Measurements from ENCODE around the gene RAB3D. TPM values are rescaled to one million over a fixed set of nuclear protein-coding genes. Genes with fewer than 3 reads are reported as not detected.
"Not testable (repeated sequence)": the region's sequence is repeated elsewhere in the genome, so short reads cannot be mapped to it uniquely, and the experiment has no call there.

RAB3D gene
- total and polyA plus RNA-seq, 2 experiments from 2014 or later = 3.7 to 5.1 TPM

DNA sequence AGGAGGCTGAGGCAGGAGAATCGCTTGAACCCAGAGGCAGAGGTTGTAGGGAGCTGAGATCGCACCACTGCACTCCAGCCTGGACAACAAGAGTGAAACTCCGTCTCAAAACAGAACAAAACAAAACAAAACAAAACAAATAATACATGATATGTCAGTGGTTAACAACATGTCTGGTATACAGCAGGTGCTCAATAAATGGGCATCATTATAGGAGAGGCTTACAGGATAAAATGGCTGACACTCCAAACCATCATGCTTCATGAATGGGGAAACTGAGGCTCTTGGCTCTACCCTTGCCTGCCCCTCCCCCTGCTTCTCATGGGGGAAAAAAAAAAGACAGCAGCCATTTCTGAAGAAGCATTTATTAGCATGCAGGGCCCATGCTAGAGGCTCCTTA lies 3.0 kb upstream of the RAB3D start:
- H3K4me2 ChIP-seq (ENCODE audit: unreplicated experiment) = no peak overlapping the region
- H3K9me3 ChIP-seq (ENCODE audit: low read depth) = no peaks in the 10 kb centered on the region
- H3K27ac ChIP-seq = no peak overlapping the region
- no peak for TF ChIP-seq EZH2phosphoT487 (IDR thresholded peaks at IDR 0.05; ENCODE audit: insufficient read depth, low read depth)
- TF ChIP-seq EZH2 (IDR thresholded peaks at IDR 0.05; ENCODE audit: insufficient read depth, poor library complexity, severe bottlenecking) = no peak
- no peaks in the 10 kb centered on the region for H3K36me3 ChIP-seq (ENCODE audit: low read depth)
- H3K27me3 ChIP-seq (replicated peaks; ENCODE audit: insufficient read depth) = no peaks in the 10 kb centered on the region
- no peaks in the 10 kb centered on the region for H4K20me1 ChIP-seq (ENCODE audit: insufficient read depth)
- 87 to 88% methylated on average over 3 of the region's 3 CpGs for WGBS, 2 experiments (ENCODE audit: low coverage in 1 of 2, low lambda C conversion rate in 2 of 2, missing lambda C conversion rate in 2 of 2)
- in situ Hi-C loops (cut with MboI) = no loop called here
- peaks cover 21% of the 10 kb centered on the region for H3K4me1 ChIP-seq (ENCODE audit: insufficient read depth)
- no peaks in the 10 kb centered on the region for H3K79me2 ChIP-seq (ENCODE audit: insufficient read depth)
- no peak overlapping the region for H2AFZ ChIP-seq
- no peak for DNase-seq
- H3F3A ChIP-seq (ENCODE audit: insufficient read depth) = peaks cover 21% of the 10 kb centered on the region
- no peaks in the 10 kb centered on the region for H3K9me2 ChIP-seq (ENCODE audit: insufficient read depth)
- H3K4me3 ChIP-seq = no peak overlapping the region
- no peak overlapping the region for H3K9ac ChIP-seq

DNA sequence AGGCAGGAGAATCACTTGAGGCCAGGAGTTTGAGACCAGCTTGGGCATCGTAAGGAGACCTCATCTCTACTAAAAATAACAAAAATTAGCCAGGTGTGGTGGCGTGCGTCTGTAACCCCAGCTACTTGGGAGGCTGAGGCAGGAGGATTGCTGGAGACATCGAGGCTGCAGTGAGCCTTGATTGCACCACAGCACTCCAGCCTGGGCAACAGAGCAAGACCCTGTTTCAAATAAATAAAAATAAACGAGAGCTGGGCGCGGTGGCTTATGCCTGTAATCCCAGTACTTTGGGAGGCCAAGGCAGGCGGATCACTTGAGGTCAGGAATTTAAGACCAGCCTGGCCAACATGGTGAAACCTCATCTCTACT lies 626 bp upstream of the RAB3D start:
- Histone ChIP-seq H3F3A (ENCODE audit: insufficient read depth) (peaks cover 15% of the 10 kb centered on the region), H3K9ac (peak overlapping the region; percentile 68; the same call in 1 of the 2 replicates), H3K4me2 (ENCODE audit: unreplicated experiment) (peak overlapping the region; percentile 87), H2AFZ (peak overlapping the region; percentile 90), H3K4me1 (ENCODE audit: insufficient read depth) (peaks cover 16% of the 10 kb centered on the region), H3K4me3 (peak overlapping the region; percentile 78)
- H3K27ac ChIP-seq; H3K79me2 ChIP-seq (ENCODE audit: insufficient read depth); H3K27me3 ChIP-seq (replicated peaks; ENCODE audit: insufficient read depth); H4K20me1 ChIP-seq (ENCODE audit: insufficient read depth); H3K9me2 ChIP-seq (ENCODE audit: insufficient read depth); in situ Hi-C loops (cut with MboI); H3K36me3 ChIP-seq (ENCODE audit: low read depth); H3K9me3 ChIP-seq (ENCODE audit: low read depth); DNase-seq: not testable (repeated sequence)
- WGBS, 2 experiments (ENCODE audit: low coverage in 1 of 2, low lambda C conversion rate in 2 of 2, missing lambda C conversion rate in 2 of 2) = 64 to 67% methylated on average over 8 of the region's 8 CpGs

GRCh38 chr19:11338569-11339253 lies 746 bp downstream of the RAB3D start:
- Histone ChIP-seq H3K27ac (no peak overlapping the region), H3F3A (ENCODE audit: insufficient read depth) (peaks cover 4% of the 10 kb centered on the region; the same call in 1 of the 2 replicates), H3K79me2 (ENCODE audit: insufficient read depth) (no peaks in the 10 kb centered on the region), H3K9me3 (ENCODE audit: low read depth) (no peaks in the 10 kb centered on the region), H3K9ac (peak overlapping the region; percentile 68), H3K4me3 (peak overlapping the region; percentile 78), H3K9me2 (ENCODE audit: insufficient read depth) (no peaks in the 10 kb centered on the region), H3K36me3 (ENCODE audit: low read depth) (no peaks in the 10 kb centered on the region), H4K20me1 (ENCODE audit: insufficient read depth) (no peaks in the 10 kb centered on the region), H2AFZ (peak overlapping the region; percentile 90), H3K4me1 (ENCODE audit: insufficient read depth) (peaks cover 7% of the 10 kb centered on the region; the same call in 1 of the 2 replicates), H3K4me2 (ENCODE audit: unreplicated experiment) (peak overlapping the region; percentile 87), H3K27me3 (replicated peaks; ENCODE audit: insufficient read depth) (no peaks in the 10 kb centered on the region)
- 20 to 26% methylated on average over 19 to 21 of the region's 21 CpGs for WGBS, 2 experiments (ENCODE audit: low coverage in 1 of 2, low lambda C conversion rate in 2 of 2, missing lambda C conversion rate in 2 of 2)
- DNase-seq = peak; percentile 47
- in situ Hi-C loops (cut with MboI) = no loop called here
- TF ChIP-seq EZH2 (IDR thresholded peaks at IDR 0.05; ENCODE audit: insufficient read depth, poor library complexity, severe bottlenecking) (no peak), EZH2phosphoT487 (IDR thresholded peaks at IDR 0.05; ENCODE audit: insufficient read depth, low read depth) (no peak)

DNA sequence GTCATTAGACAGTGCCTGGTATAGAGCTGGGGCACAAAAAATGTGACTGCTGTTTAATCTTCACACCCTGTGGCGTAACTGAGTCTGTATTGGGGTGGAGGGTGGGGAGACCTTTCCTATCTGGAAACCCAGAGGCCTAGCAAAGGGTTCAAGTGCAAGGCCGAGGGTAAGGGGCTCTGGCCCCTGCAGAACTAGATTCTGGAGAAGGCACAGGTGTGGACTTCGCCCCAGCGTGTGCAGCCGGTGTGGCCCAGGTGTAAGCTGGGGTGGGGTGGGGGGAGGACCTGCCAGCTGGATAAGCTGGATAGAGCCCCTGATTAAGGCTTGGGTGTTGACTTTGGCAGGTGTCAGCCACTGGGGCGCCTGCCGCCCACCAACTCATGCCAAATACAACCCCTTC lies 1.3 kb downstream of the RAB3D start:
- TF ChIP-seq EZH2phosphoT487 (IDR thresholded peaks at IDR 0.05; ENCODE audit: insufficient read depth, low read depth) = no peak
- no peak for TF ChIP-seq EZH2 (IDR thresholded peaks at IDR 0.05; ENCODE audit: insufficient read depth, poor library complexity, severe bottlenecking)
- no peak overlapping the region for H3K9ac ChIP-seq
- no peak for DNase-seq
- H3K36me3 ChIP-seq (ENCODE audit: low read depth) = no peaks in the 10 kb centered on the region
- H3K27ac ChIP-seq = no peak overlapping the region
- 0 out of 2 replicates have a peak, but pooled peaks cover 5% of the 10 kb centered on the region for H3K4me1 ChIP-seq (ENCODE audit: insufficient read depth)
- in situ Hi-C loops (cut with MboI) = no loop called here
- no peaks in the 10 kb centered on the region for H3K9me2 ChIP-seq (ENCODE audit: insufficient read depth)
- H3K9me3 ChIP-seq (ENCODE audit: low read depth) = no peaks in the 10 kb centered on the region
- peak overlapping the region; percentile 87 for H3K4me2 ChIP-seq (ENCODE audit: unreplicated experiment)
- H3K27me3 ChIP-seq (replicated peaks; ENCODE audit: insufficient read depth) = no peaks in the 10 kb centered on the region
- 81 to 85% methylated on average over 7 of the region's 7 CpGs for WGBS, 2 experiments (ENCODE audit: low coverage in 1 of 2, low lambda C conversion rate in 2 of 2, missing lambda C conversion rate in 2 of 2)
- H3F3A ChIP-seq (ENCODE audit: insufficient read depth) = no peaks in the 10 kb centered on the region
- no peaks in the 10 kb centered on the region for H4K20me1 ChIP-seq (ENCODE audit: insufficient read depth)
- no peak overlapping the region for H3K4me3 ChIP-seq
- no peak overlapping the region for H2AFZ ChIP-seq
- H3K79me2 ChIP-seq (ENCODE audit: insufficient read depth) = no peaks in the 10 kb centered on the region
